Activated CD8-positive, alpha-beta memory T cell treated with anti-CD3 and anti-CD28 coated beads for 36 hours (primary cell): ENCODE results near the gene FGF12. TPM values are rescaled to one million over a fixed set of nuclear protein-coding genes. Genes with fewer than 3 reads are reported as not detected.

ENCODE experiments used
- CTCF ChIA-PET: fragments of 350-600 bp; sonication (Branson Sonifier 250); formaldehyde crosslinking; loops from one replicate; lab custom pipeline; 2021; ENCODE audit warnings: antibody characterized with exemption; lab: Charles Lee
- POLR2A ChIA-PET: fragments of 350-600 bp; sonication (Branson Sonifier 250); formaldehyde crosslinking; loops from one replicate; lab custom pipeline; 2021; ENCODE audit warnings: antibody characterized with exemption; lab: Charles Lee
- total RNA-seq, 2 experiments: library from RNA; stranded (reverse); gene quantifications; one replicate each; pipeline ENCODE4 v1.2.3, GENCODE V29; 2021

Gene FGF12
- total RNA-seq, 2 experiments from 2014 or later = not detected

DNA sequence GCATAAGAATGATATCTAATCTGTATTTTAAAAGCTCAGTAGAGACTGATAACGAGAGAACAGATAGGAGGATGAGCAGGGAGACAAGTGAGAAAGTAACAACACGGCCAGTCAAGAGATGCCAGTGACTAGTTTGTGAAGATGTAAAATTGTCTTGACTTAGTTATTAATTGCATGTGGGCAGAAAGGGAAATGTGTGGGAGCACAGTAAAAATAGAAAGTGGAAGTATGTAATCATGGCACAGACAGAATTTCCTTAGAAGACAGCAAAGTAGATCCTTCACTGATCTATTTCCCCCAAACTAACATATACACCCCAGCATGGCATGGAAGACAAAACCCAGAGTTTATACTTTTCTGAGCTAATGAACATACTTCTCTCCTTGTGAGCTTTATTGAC, 344.5 kb downstream of the FGF12 start:
- POLR2A ChIA-PET = no interaction called here
- CTCF ChIA-PET = no interaction called here

DNA sequence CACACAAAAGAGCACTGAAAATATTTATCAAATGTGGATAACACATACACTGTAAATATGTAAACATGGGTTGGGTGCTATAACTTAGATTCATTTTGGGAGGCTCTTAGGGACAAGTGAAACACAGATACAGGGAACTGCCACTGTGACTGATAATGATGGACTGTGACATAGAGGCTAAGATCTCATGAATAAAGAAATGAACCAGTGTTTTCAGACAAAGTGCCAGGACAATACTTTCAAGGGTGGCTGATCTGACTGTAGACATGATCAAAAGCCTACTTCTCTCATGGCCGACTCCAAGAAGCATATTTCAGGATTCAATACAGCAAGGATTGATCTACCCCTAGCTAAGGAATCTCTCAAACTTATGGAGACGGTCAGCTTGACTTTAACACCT, 353.8 kb downstream of the FGF12 start:
- POLR2A ChIA-PET = no interaction called here
- CTCF ChIA-PET = no interaction called here

GRCh38 chr3:192373032-192373431, 354.3 kb downstream of the FGF12 start:
- CTCF ChIA-PET = no interaction called here
- POLR2A ChIA-PET = no interaction called here

DNA sequence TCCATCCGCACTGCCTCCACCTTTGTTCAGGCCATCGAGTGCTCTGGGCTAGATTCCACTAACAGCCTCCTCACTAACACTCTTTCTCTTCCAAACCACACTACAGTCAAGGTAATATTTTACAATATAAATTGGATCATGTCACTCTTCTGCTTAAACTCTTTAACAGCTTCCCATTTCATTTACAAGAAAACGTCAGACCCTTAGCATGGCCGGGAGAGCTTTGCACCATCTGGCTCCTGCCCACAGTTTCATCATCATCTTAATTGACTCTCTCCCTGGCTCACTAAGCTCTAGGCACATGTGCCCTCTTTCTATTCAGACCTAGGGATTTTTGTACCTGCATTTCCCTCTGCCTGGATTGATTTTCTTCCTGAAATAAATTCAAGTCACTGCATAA, 354.7 kb downstream of the FGF12 start:
- CTCF ChIA-PET = no interaction called here
- POLR2A ChIA-PET = no interaction called here

- ChIA-PET POLR2A (no interaction called here), CTCF (no interaction called here)
Observed at GRCh38 chr3:192371870-192372400, 355.4 kb downstream of the FGF12 start.

DNA sequence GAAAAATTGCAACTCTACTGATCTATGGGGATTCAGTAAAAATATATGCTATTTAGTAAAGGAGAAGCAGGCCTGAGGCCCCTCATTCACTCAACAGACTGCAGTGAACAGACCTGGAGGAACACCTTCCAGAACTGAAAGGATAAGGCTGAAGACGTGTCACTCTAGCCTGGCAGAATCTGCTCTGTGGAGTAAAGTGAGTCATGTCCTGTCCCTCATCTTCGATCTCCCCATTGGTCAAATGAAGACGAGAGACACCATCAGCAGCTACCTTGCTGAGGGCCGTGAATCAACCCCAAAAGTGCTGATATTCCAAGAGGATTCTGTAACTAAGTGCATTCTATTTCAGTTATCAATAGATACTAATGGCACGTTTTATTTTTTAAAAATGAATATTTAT, 359.7 kb downstream of the FGF12 start:
- ChIA-PET POLR2A (no interaction called here), CTCF (no interaction called here)

GRCh38 chr3:192366916-192367315, 360.4 kb downstream of the FGF12 start:
- ChIA-PET POLR2A (no interaction called here), CTCF (no interaction called here)

DNA sequence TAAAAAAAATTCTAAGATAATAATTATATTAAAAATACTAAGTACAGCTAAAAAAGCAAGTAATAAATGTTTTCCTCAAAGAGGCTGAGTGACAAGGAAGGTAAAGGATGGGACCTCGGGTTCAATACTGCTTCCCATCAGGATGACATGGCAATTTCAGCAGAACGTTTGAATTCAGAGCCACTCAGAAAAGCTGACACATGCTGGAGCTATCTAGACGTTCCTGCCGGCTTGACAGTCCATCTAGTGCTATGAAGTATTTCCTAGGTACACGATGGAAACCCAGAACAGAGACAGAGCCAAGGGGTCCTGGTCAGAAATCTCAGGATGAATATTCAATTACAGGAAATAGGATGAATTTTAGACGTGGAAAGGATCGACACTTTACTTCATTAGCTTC, 361.8 kb downstream of the FGF12 start:
- ChIA-PET CTCF (no interaction called here), POLR2A (no interaction called here)

- CTCF ChIA-PET = no interaction called here
- POLR2A ChIA-PET = no interaction called here
Observed at GRCh38 chr3:192364316-192364715, 363.0 kb downstream of the FGF12 start.

DNA sequence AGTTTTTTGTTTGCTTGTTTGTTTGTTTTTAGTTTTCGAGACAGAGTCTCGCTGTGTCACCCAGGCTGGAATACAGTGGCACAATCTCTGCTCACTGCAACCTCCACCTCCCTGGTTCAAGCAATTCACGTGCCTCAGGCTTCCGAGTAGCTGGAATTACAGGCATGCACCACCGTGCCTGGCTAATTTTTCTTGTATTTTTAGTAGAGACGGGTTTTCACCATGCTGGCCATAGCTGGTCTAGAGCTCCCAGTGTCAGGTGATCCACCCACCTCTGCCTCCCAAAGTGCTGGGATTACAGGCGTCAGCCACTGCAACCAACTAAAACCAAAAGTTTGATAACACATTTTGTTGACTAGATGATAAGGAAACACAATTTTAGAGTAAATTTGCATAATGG, 372.7 kb downstream of the FGF12 start:
- ChIA-PET POLR2A (no interaction called here), CTCF (no interaction called here)

- ChIA-PET CTCF (no interaction called here), POLR2A (no interaction called here)
Observed at GRCh38 chr3:192352142-192352541, 375.2 kb downstream of the FGF12 start.

- CTCF ChIA-PET = no interaction called here
- POLR2A ChIA-PET = no interaction called here
Observed at GRCh38 chr3:192351441-192351840, 375.9 kb downstream of the FGF12 start.

GRCh38 chr3:192340031-192340430, 387.3 kb downstream of the FGF12 start:
- CTCF ChIA-PET = no interaction called here

DNA sequence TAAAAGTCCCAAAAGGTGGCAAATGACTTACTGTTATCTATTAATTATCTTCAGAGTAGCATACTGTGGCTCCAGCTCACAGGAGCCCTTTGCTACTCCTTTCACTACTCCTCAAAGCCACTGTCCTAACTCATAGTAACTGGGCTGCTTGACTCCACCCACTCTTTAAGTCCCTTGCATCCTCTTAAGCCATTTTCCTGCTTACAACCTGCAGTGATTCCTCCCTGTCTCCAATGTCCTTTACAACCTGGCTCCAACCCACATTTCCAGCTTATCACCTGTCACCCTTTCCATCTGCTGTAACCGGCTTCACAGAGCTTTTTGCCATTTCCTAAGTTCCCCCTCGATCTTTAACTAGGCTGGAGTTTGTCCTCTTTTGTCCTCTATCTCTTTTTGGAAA, 388.1 kb downstream of the FGF12 start:
- CTCF ChIA-PET = no interaction called here

More at GRCh38 chr3:192340031-192340430, 387.3 kb downstream of the FGF12 start:
- POLR2A ChIA-PET = no interaction called here

DNA sequence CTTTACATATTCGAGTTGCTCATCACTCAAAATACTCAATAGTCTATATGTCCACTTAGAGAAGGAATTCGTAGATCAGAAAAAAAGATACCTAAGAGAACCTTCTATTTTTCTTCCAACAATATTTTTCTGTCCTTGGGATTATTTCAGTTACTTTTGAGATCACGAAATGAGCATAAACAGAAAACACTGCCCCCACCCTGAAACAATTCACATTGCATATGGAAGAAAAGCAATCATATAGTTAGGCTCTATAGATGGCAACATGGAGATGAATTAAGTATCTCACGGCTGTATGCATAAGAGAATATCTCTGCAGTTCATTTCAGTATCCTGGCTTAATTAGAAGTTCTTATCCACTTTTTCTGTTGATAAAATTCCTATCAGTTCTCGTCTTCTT, 391.1 kb downstream of the FGF12 start:
- ChIA-PET POLR2A (no interaction called here), CTCF (no interaction called here)

More for the DNA sequence above, 388.1 kb downstream of the FGF12 start:
- POLR2A ChIA-PET = no interaction called here

DNA sequence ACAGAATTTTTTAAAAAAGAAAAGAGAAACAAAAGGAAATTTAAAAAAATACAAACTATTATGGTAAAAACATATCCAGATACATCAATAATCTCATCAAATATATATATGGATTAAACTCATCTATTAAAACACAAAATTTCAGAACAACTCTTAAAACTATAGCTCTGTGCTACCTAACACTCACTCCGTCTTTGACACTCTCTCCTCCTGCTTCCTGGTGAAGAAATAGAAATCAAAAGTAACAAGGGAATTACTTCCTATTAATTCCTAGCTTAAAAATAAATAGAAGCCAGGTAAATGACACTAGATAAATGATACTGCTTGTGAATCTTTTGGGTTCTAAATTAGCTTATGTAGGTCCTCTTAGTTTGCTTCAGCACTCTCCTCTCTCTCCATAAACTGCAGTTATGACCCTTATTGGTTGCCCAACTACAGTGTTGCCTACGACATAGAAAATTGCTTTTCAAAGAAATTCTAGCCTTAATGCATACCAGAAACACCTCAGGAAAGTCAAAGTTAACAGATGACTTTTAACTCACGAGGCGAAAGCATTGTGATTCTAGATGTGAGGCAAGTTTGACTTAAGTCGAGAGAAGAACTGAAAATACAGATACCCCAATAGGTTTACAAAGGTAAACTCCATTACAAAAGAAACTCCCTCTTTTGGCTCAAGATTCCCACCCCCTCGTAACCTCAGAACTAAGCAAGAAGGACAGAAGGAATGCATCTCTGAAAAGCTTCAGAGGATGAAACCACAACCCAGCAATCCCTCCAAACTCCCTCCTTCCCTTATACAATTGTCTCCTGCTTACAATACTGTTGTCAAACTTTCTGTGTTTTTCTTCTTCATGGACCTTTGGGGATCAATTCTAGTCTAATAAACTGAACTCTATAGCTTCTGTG, 394.7 kb downstream of the FGF12 start:
- CTCF ChIA-PET = no interaction called here

DNA sequence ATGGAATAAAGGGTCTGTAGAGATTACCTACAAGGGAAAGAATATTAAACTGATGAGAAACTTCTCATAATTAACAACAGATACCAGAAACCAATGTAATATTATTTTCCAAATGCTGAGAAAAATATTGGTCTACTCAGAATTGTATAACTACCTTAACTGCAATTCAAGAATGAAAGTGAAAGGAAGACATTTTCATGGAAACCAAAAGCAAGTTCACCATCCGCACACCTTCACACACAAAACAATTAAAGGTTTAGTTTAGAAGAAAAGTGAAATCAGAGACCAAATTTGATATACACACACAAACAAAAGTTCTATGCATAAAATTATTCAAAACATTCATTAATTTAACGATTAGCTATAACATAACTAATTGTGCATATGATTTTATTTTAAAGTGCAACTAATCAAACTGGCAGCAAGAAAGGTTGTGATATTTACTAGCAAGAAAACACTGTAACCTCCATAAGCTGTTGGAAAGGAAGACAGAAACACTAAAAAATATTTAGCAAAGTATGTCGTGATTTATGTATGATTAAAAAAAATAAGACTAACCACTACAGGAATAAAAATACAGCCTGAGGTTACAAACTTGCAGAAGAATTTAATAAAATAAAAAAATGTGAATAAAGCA, 395.5 kb downstream of the FGF12 start:
- ChIA-PET CTCF (no interaction called here), POLR2A (no interaction called here)

More for the DNA sequence above, 394.7 kb downstream of the FGF12 start:
- POLR2A ChIA-PET = no interaction called here

DNA sequence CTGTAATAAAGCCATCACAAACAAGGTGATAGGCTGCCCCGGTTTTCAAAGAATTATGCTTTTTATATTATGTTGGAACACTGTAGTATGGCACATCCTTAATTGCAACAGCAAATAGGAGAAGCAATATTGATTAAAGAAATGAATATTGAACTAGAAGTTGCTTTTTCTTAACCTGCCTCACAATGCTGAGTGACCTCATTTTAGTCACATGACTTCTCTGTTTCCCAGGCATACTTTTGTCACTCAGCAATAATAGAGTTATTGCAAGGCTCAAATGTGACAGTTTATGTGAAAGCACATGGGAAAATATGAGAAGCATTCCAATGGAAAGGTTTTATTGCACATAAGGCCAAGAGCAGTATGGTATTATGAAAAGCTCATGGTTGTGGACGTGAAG, 400.7 kb downstream of the FGF12 start:
- ChIA-PET POLR2A (no interaction called here), CTCF (no interaction called here)

GRCh38 chr3:192317564-192317963, 409.8 kb downstream of the FGF12 start:
- CTCF ChIA-PET = no interaction called here
- POLR2A ChIA-PET = no interaction called here

- CTCF ChIA-PET = no interaction called here
- POLR2A ChIA-PET = no interaction called here
Observed at GRCh38 chr3:192313605-192314004, 413.7 kb downstream of the FGF12 start.

DNA sequence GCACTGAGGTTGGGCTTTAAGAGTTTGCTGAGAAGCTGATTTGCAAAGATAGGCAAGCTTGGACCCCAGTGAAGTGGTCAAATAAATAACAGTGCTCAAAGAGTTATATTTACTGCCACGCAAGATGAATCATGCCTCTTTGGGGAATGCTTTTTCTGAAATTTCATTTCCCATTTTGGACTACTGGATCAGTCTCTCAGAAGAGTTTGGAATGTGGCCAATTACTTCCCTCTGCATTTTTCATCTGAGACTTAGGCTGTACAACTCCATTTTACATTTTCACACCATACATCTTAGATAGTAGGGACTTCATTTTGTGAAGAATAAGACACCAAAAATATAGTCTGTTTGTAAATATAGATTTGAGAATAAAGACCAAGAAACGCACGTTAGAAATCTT, 419.7 kb downstream of the FGF12 start:
- CTCF ChIA-PET = no interaction called here

More for the DNA sequence above, 419.7 kb downstream of the FGF12 start:
- POLR2A ChIA-PET = no interaction called here
